HCT116 (cell line): Measurements from ENCODE around the gene TOX2. TPM values are rescaled to one million over a fixed set of nuclear protein-coding genes. Genes with fewer than 3 reads are reported as not detected.

ENCODE experiments used
- ATAC-seq: fragments of 200-7000 bp; cut with Tn5 transposase; 2 replicates; pipeline ENCODE4 v1.9.1; 2020; ENCODE audit warnings: mild to moderate bottlenecking, moderate library complexity
- BruUV-seq: library from RNA; stranded (reverse); fragments of 400-500 nt; replicated peaks from 2 replicates; lab custom pipeline; 2021; lab: Mats Ljungman, UMichigan
- CTCF ChIA-PET: fragments of 300-600 bp; sonication (Branson Sonifier 250); formaldehyde crosslinking; loops from one replicate; lab custom pipeline; 2021; ENCODE audit warnings: antibody characterized with exemption; lab: Charles Lee
- POLR2A ChIA-PET: fragments of 300-600, 350-600 bp; sonication (Branson Sonifier 250); formaldehyde crosslinking; loops from one replicate; lab custom pipeline; 2021; ENCODE audit warnings: antibody characterized with exemption; lab: Charles Lee
- RAD21 ChIA-PET, 2 experiments: fragments of 300-600 bp; sonication (Branson Sonifier 250); formaldehyde crosslinking; loops; one replicate each; lab custom pipeline; 2023; ENCODE audit warnings: low total read pairs in 2 of 2; ENCODE audit not compliant: uncharacterized antibody in 2 of 2, unreplicated experiment in 2 of 2, low non-redundant PET in 1 of 2; lab: Charles Lee
- DNase-seq: peaks from one replicate; pipeline ENCODE4 v3.0.0-alpha.2; 2010; ENCODE audit warnings: low read depth, low spot score
- H2AFZ ChIP-seq: fragments of 200-600 bp; shearing (Covaris generic), sonication (generic); 2 replicates; pipeline ENCODE4 v1.6.1; 2017; ENCODE audit warnings: low read depth, mixed run types, mixed read lengths, antibody characterized with exemption, low read length; ENCODE audit not compliant: poor library complexity, severe bottlenecking
- H3K27ac ChIP-seq: 2 replicates; pipeline ENCODE4 v1.5.1; 2012; ENCODE audit warnings: low read depth, low read length
- H3K27me3 ChIP-seq: fragments of 200-600 bp; sonication (generic); 2 replicates; pipeline ENCODE4 v1.6.1; 2016; ENCODE audit warnings: mixed run types, low read length, mixed read lengths; ENCODE audit not compliant: insufficient read depth
- H3K36me3 ChIP-seq, 2 experiments: fragments of 200-500 bp in 1 of 2; fragments of 200-600 bp in 1 of 2; sonication (Bioruptor generic) in 1 of 2; sonication (generic) in 1 of 2; 2 replicates each; pipeline versions ENCODE4 v1.5.1 to v1.6.1; 2014 to 2016; ENCODE audit warnings: low read length in 2 of 2, inconsistent platforms in 1 of 2, mixed read lengths in 1 of 2, mixed run types in 1 of 2; ENCODE audit not compliant: insufficient read depth in 2 of 2, control insufficient read depth in 1 of 2
- H3K4me1 ChIP-seq, 2 experiments: fragments of 200-600 bp in 1 of 2; sonication (generic) in 1 of 2; 2 replicates each; pipeline versions ENCODE4 v1.5.1 to v1.6.1; 2012 to 2017; ENCODE audit warnings: low read length in 2 of 2, inconsistent platforms in 1 of 2, mild to moderate bottlenecking in 1 of 2, mixed read lengths in 1 of 2, mixed run types in 1 of 2, moderate library complexity in 1 of 2; ENCODE audit not compliant: insufficient read depth in 2 of 2, control insufficient read depth in 1 of 2
- H3K4me2 ChIP-seq: fragments of 200-600 bp; sonication (generic); 2 replicates; pipeline ENCODE4 v1.6.1; 2017; ENCODE audit warnings: mixed run types, low read length, mixed read lengths
- H3K4me3 ChIP-seq, 2 experiments: fragments of 200-600 bp in 1 of 2; sonication (generic) in 1 of 2; replicated peaks in 1 of 2; 2 replicates each; pipeline ENCODE4 v1.5.1; 2011 to 2016; ENCODE audit warnings: low read length in 2 of 2, control low read depth in 1 of 2, low read depth in 1 of 2, mild to moderate bottlenecking in 1 of 2, mixed read lengths in 1 of 2, mixed run types in 1 of 2
- H3K79me2 ChIP-seq: fragments of 200-600 bp; sonication (generic); 2 replicates; pipeline ENCODE4 v1.6.1; 2017; ENCODE audit warnings: mild to moderate bottlenecking, mixed run types, low read length, moderate library complexity, mixed read lengths; ENCODE audit not compliant: insufficient read depth
- H3K9ac ChIP-seq: fragments of 200-600 bp; sonication (generic); 2 replicates; pipeline ENCODE4 v1.6.1; 2016; ENCODE audit warnings: low read length, mixed read lengths
- H3K9me2 ChIP-seq: fragments of 200-600 bp; sonication (generic), shearing (Covaris generic); 2 replicates; pipeline ENCODE4 v1.6.1; 2017; ENCODE audit warnings: mixed run types, mild to moderate bottlenecking, moderate library complexity; ENCODE audit not compliant: insufficient read depth
- H3K9me3 ChIP-seq, 2 experiments: fragments of 200-500 bp in 1 of 2; fragments of 200-600 bp in 1 of 2; sonication (Bioruptor generic) in 1 of 2; sonication (generic) in 1 of 2; 2 replicates each; pipeline ENCODE4 v1.6.1; 2014 to 2017; ENCODE audit warnings: low read length in 2 of 2, mixed read lengths in 2 of 2, inconsistent platforms in 1 of 2, low read depth in 1 of 2, mild to moderate bottlenecking in 1 of 2, mixed run types in 1 of 2, moderate library complexity in 1 of 2; ENCODE audit not compliant: control insufficient read depth in 1 of 2, insufficient read depth in 1 of 2
- H4K20me1 ChIP-seq: fragments of 200-600 bp; sonication (generic), shearing (Covaris generic); 2 replicates; pipeline ENCODE4 v1.6.1; 2017; ENCODE audit warnings: mixed run types, mild to moderate bottlenecking, moderate library complexity; ENCODE audit not compliant: insufficient read depth
- CEBPB ChIP-seq: IDR thresholded peaks from 2 replicates; pipeline ENCODE4 v1.6.1; 2012; ENCODE audit warnings: low read depth
- EZH2 ChIP-seq: fragments of 200-600 bp; sonication (generic); IDR thresholded peaks from 2 replicates; pipeline ENCODE4 v1.6.1; 2017; ENCODE audit warnings: antibody characterized with exemption, mixed run types
- EZH2phosphoT487 ChIP-seq: fragments of 200-600 bp; IDR thresholded peaks from 2 replicates; pipeline ENCODE4 v1.6.1; 2018; ENCODE audit warnings: antibody characterized with exemption, borderline replicate concordance
- FOSL1 ChIP-seq: IDR thresholded peaks from 2 replicates; pipeline ENCODE4 v1.6.1; 2012; ENCODE audit warnings: low read depth
- POLR2A ChIP-seq: IDR thresholded peaks from 2 replicates; pipeline ENCODE4 v1.7.0; 2011; ENCODE audit warnings: borderline replicate concordance; ENCODE audit not compliant: insufficient read depth, insufficient read length; ENCODE audit errors: extremely low read depth
- POLR2AphosphoS5 ChIP-seq: IDR thresholded peaks from 2 replicates; pipeline ENCODE4 v1.6.1; 2011; ENCODE audit warnings: mild to moderate bottlenecking, low read depth, low read length, moderate library complexity
- RAD21 ChIP-seq: IDR thresholded peaks from 2 replicates; pipeline ENCODE4 v1.6.1; 2012; ENCODE audit warnings: low read depth, mild to moderate bottlenecking
- SP1 ChIP-seq: IDR thresholded peaks from 2 replicates; pipeline ENCODE4 v1.6.1; 2012; ENCODE audit warnings: low read depth
- SRF ChIP-seq: IDR thresholded peaks from 2 replicates; pipeline ENCODE4 v1.6.1; 2012; ENCODE audit warnings: low read depth
- TCF7L2 ChIP-seq: IDR thresholded peaks from 2 replicates; pipeline ENCODE4 v1.7.0; 2011; ENCODE audit warnings: borderline replicate concordance, inconsistent platforms; ENCODE audit not compliant: insufficient read depth, insufficient read length; ENCODE audit errors: extremely low read depth
- ZNF274 ChIP-seq: fragments of 200-500 bp; sonication (Bioruptor generic); IDR thresholded peaks from 2 replicates; pipeline ENCODE4 v1.6.1; 2014; ENCODE audit warnings: mild to moderate bottlenecking, low read depth, low read length, inconsistent platforms
- intact Hi-C: fragments of 100-400 bp; cut with micrococcal nuclease; formaldehyde crosslinking; loops from 2 replicates; pipeline ENCODE4 v1.10.0; 2022
- total RNA-seq: library from RNA; stranded (reverse); gene quantifications from one replicate; pipeline ENCODE4 v1.2.1, GENCODE V29; 2021; ENCODE audit not compliant: unreplicated experiment
- TF ChIP-seq, protein P1 (sequence below): IDR thresholded peaks from 2 replicates; pipeline ENCODE4 v1.6.1; 2012; ENCODE audit warnings: low read depth
- TF ChIP-seq, protein P2 (sequence below), 3 experiments: fragments of 200-600 bp in 1 of 3; sonication (generic) in 1 of 3; IDR thresholded peaks in 2 of 3; conservative IDR thresholded peaks in 1 of 3; 2 replicates each; pipeline ENCODE4 v1.5.1; 2012 to 2017; ENCODE audit warnings: low read depth in 2 of 3, low read length in 2 of 3, antibody characterized with exemption in 1 of 3, borderline replicate concordance in 1 of 3, control low read depth in 1 of 3, mild to moderate bottlenecking in 1 of 3, mixed read lengths in 1 of 3, mixed run types in 1 of 3, moderate library complexity in 1 of 3; ENCODE audit not compliant: insufficient read depth in 1 of 3
- TF ChIP-seq, protein P3 (sequence below): IDR thresholded peaks from 2 replicates; pipeline ENCODE4 v1.6.1; 2011; ENCODE audit warnings: mild to moderate bottlenecking, low read length, moderate library complexity; ENCODE audit not compliant: insufficient replicate concordance; ENCODE audit errors: extremely low read depth
- TF ChIP-seq, protein P4 (sequence below): IDR thresholded peaks from 2 replicates; pipeline ENCODE4 v1.6.1; 2012
- TF ChIP-seq, protein P5 (sequence below): IDR thresholded peaks from 2 replicates; pipeline ENCODE4 v1.6.1; 2012

The TOX2 gene
- total RNA-seq, 1 experiment from 2014 or later: 39.6 TPM

DNA sequence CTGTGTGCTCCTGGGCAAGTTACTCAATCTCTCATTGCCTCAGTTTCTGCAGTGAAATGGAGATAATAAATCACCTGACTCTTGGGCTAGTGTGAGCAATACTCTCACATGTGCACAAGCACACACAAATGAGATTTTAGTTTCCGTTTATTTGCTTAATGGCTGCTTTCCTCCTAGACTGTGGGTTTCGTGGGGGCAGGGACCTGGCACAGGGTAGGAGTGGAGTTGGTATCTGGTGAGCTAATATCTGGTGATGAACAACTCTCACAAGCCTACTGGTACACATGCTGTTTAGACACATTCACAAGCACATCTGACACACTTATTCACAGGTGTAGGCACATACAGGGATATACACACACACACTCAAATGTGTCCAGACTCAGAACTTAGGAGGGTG, 73.8 kb downstream of the TOX2 start:
- POLR2A ChIA-PET: no interaction called here
- RAD21 ChIA-PET: no interaction called here
- TF ChIP-seq EZH2phosphoT487: no peak
- no peak for TF ChIP-seq TCF7L2
- TF ChIP-seq, protein P1, sequence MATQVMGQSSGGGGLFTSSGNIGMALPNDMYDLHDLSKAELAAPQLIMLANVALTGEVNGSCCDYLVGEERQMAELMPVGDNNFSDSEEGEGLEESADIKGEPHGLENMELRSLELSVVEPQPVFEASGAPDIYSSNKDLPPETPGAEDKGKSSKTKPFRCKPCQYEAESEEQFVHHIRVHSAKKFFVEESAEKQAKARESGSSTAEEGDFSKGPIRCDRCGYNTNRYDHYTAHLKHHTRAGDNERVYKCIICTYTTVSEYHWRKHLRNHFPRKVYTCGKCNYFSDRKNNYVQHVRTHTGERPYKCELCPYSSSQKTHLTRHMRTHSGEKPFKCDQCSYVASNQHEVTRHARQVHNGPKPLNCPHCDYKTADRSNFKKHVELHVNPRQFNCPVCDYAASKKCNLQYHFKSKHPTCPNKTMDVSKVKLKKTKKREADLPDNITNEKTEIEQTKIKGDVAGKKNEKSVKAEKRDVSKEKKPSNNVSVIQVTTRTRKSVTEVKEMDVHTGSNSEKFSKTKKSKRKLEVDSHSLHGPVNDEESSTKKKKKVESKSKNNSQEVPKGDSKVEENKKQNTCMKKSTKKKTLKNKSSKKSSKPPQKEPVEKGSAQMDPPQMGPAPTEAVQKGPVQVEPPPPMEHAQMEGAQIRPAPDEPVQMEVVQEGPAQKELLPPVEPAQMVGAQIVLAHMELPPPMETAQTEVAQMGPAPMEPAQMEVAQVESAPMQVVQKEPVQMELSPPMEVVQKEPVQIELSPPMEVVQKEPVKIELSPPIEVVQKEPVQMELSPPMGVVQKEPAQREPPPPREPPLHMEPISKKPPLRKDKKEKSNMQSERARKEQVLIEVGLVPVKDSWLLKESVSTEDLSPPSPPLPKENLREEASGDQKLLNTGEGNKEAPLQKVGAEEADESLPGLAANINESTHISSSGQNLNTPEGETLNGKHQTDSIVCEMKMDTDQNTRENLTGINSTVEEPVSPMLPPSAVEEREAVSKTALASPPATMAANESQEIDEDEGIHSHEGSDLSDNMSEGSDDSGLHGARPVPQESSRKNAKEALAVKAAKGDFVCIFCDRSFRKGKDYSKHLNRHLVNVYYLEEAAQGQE: no peak
- TF ChIP-seq POLR2A: no peak
- no peak for TF ChIP-seq SRF
- TF ChIP-seq ZNF274: no peak
- TF ChIP-seq, protein P2, sequence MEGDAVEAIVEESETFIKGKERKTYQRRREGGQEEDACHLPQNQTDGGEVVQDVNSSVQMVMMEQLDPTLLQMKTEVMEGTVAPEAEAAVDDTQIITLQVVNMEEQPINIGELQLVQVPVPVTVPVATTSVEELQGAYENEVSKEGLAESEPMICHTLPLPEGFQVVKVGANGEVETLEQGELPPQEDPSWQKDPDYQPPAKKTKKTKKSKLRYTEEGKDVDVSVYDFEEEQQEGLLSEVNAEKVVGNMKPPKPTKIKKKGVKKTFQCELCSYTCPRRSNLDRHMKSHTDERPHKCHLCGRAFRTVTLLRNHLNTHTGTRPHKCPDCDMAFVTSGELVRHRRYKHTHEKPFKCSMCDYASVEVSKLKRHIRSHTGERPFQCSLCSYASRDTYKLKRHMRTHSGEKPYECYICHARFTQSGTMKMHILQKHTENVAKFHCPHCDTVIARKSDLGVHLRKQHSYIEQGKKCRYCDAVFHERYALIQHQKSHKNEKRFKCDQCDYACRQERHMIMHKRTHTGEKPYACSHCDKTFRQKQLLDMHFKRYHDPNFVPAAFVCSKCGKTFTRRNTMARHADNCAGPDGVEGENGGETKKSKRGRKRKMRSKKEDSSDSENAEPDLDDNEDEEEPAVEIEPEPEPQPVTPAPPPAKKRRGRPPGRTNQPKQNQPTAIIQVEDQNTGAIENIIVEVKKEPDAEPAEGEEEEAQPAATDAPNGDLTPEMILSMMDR (IDR thresholded peaks at IDR 0.05 in 2 of 3, conservative IDR thresholded peaks at IDR 0.05 in 1 of 3; ENCODE audit: borderline replicate concordance in 1 of 3, insufficient read depth in 1 of 3, low read depth in 2 of 3, low read length in 2 of 3): no peak
- TF ChIP-seq SP1: no peak
- TF ChIP-seq, protein P3, sequence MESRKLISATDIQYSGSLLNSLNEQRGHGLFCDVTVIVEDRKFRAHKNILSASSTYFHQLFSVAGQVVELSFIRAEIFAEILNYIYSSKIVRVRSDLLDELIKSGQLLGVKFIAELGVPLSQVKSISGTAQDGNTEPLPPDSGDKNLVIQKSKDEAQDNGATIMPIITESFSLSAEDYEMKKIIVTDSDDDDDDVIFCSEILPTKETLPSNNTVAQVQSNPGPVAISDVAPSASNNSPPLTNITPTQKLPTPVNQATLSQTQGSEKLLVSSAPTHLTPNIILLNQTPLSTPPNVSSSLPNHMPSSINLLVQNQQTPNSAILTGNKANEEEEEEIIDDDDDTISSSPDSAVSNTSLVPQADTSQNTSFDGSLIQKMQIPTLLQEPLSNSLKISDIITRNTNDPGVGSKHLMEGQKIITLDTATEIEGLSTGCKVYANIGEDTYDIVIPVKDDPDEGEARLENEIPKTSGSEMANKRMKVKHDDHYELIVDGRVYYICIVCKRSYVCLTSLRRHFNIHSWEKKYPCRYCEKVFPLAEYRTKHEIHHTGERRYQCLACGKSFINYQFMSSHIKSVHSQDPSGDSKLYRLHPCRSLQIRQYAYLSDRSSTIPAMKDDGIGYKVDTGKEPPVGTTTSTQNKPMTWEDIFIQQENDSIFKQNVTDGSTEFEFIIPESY: no peak
- TF ChIP-seq EZH2: no peak
- TF ChIP-seq POLR2AphosphoS5: no peak
- no peak for TF ChIP-seq FOSL1
- TF ChIP-seq CEBPB: no peak
- TF ChIP-seq, protein P4, sequence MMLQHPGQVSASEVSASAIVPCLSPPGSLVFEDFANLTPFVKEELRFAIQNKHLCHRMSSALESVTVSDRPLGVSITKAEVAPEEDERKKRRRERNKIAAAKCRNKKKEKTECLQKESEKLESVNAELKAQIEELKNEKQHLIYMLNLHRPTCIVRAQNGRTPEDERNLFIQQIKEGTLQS: no peak
- TF ChIP-seq, protein P5, sequence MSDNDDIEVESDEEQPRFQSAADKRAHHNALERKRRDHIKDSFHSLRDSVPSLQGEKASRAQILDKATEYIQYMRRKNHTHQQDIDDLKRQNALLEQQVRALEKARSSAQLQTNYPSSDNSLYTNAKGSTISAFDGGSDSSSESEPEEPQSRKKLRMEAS: no peak
- no peak for TF ChIP-seq RAD21
- TF ChIP-seq, all 23 proteins: peak for 0
- no peak overlapping the region for H3K4me3 ChIP-seq
- peaks cover 0 to 14% of the 10 kb centered on the region in 2 experiments; a peak in 2 of 4 replicates for H3K4me1 ChIP-seq
- H3K9me3 ChIP-seq: no peaks in the 10 kb centered on the region
- H3K27me3 ChIP-seq: no peaks in the 10 kb centered on the region
- H3K36me3 ChIP-seq: no peaks in the 10 kb centered on the region
- no peaks in the 10 kb centered on the region for H4K20me1 ChIP-seq
- no peak overlapping the region for H3K9ac ChIP-seq
- H3K79me2 ChIP-seq: no peaks in the 10 kb centered on the region
- CTCF ChIA-PET: no interaction called here
- H3K27ac ChIP-seq: no peak overlapping the region
- no peak overlapping the region for H2AFZ ChIP-seq
- intact Hi-C loops: no loop called here
- no peak for ATAC-seq
- no peak for DNase-seq
- H3K4me2 ChIP-seq: no peak overlapping the region
- no peaks in the 10 kb centered on the region for H3K9me2 ChIP-seq
- no TSS peak for BruUV-seq
